Nephron progenitor cell (in vitro differentiated cells): Measurements from ENCODE around the gene SORL1-AS1.

Source experiments
- DNase-seq: peaks from one replicate; pipeline ENCODE4 v3.0.0; 2021
- H3K27ac Mint-ChIP-seq: 2 replicates; pipeline ENCODE4 v1.8.0; 2021; ENCODE audit warnings: mild to moderate bottlenecking, moderate library complexity, mixed read lengths
- H3K27me3 Mint-ChIP-seq: 2 replicates; pipeline ENCODE4 v1.8.0; 2021; ENCODE audit warnings: mild to moderate bottlenecking, low read depth, mixed read lengths; ENCODE audit not compliant: poor library complexity
- H3K36me3 Mint-ChIP-seq: 2 replicates; pipeline ENCODE4 v1.8.0; 2021; ENCODE audit warnings: low read depth, mixed read lengths
- H3K4me1 Mint-ChIP-seq: 2 replicates; pipeline ENCODE4 v1.8.0; 2021; ENCODE audit warnings: mixed read lengths
- H3K4me3 Mint-ChIP-seq: 2 replicates; pipeline ENCODE4 v1.8.0; 2021; ENCODE audit warnings: mild to moderate bottlenecking, moderate library complexity, mixed read lengths
- H3K9me3 Mint-ChIP-seq: 2 replicates; pipeline ENCODE4 v1.8.0; 2021; ENCODE audit warnings: mild to moderate bottlenecking, moderate library complexity, mixed read lengths
- CTCF ChIP-seq: fragments of 200-600 bp; sonication (generic); IDR thresholded peaks from 2 replicates; pipeline ENCODE4 v1.5.0; 2021; ENCODE audit warnings: antibody characterized with exemption

SORL1-AS1 gene

DNA sequence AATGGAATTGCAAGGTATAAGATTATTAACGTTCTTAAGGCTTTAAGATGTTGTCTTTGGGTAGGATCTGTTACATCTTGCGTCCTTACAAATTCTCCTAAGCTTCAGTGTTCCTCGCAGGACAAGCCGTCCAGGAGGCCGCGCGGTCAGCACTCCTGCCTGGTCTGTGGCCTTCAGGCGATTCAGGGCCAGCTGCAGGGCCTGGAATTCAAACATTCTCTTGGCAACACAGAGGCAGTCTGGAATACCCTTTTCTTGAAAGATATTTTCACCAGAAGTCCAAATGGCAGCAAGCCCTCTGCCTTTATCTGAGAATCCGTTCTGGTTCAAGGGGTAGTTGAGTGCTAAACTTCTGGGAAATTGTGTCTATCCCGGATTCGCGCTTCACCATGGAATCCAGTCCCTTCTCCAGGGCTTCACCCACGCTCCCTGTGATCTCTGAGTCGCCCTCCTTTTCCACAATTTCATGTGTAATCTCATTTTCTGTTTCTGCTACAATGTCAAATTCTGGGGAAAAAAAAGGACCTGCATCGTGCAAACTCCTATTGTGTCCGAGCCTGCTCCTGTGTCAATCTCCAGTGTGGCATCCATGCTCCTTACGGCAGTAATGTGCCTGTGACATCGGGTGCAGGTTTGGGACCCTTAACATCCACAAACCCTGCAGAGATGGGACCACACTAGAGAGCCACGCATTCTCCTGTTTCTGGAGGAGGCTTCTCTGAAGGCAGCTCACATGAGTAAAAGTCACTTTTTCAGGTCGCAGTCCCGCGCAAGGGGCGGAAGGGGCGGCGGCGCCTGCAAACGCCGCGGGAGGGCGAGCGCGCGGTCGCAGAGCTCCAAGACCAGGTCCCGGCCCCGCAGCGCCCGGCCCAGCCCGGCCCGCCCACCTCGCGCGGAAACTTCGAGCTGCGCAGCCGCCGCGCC is 26.0 kb downstream of the SORL1-AS1 start:
- no peak overlapping the region for H3K27ac Mint-ChIP-seq
- peak; percentile 73 for DNase-seq
- peaks cover 7% of the 10 kb centered on the region for H3K9me3 Mint-ChIP-seq
- peaks cover 15% of the 10 kb centered on the region for H3K4me1 Mint-ChIP-seq
- no peak for TF ChIP-seq CTCF
- no peaks in the 10 kb centered on the region for H3K36me3 Mint-ChIP-seq
- peaks cover 28% of the 10 kb centered on the region for H3K27me3 Mint-ChIP-seq
- peak overlapping the region; percentile 77 for H3K4me3 Mint-ChIP-seq

GRCh38 chr11:121425828-121426227 is 26.9 kb downstream of the SORL1-AS1 start:
- no peak for DNase-seq
- H3K9me3 Mint-ChIP-seq, result peaks cover 7% of the 10 kb centered on the region
- H3K36me3 Mint-ChIP-seq, result no peaks in the 10 kb centered on the region
- H3K4me3 Mint-ChIP-seq, result no peak overlapping the region
- TF ChIP-seq CTCF, result no peak
- peaks cover 28% of the 10 kb centered on the region for H3K27me3 Mint-ChIP-seq
- H3K27ac Mint-ChIP-seq, result no peak overlapping the region
- H3K4me1 Mint-ChIP-seq, result peaks cover 15% of the 10 kb centered on the region

GRCh38 chr11:121422675-121423074 is 30.1 kb downstream of the SORL1-AS1 start:
- H3K9me3 Mint-ChIP-seq, result peaks cover 7% of the 10 kb centered on the region
- TF ChIP-seq CTCF, result no peak
- H3K4me3 Mint-ChIP-seq, result no peak overlapping the region
- H3K27ac Mint-ChIP-seq, result no peak overlapping the region
- H3K36me3 Mint-ChIP-seq, result no peaks in the 10 kb centered on the region
- H3K27me3 Mint-ChIP-seq, result peaks cover 22% of the 10 kb centered on the region
- H3K4me1 Mint-ChIP-seq, result peaks cover 9% of the 10 kb centered on the region
- DNase-seq, result no peak

DNA sequence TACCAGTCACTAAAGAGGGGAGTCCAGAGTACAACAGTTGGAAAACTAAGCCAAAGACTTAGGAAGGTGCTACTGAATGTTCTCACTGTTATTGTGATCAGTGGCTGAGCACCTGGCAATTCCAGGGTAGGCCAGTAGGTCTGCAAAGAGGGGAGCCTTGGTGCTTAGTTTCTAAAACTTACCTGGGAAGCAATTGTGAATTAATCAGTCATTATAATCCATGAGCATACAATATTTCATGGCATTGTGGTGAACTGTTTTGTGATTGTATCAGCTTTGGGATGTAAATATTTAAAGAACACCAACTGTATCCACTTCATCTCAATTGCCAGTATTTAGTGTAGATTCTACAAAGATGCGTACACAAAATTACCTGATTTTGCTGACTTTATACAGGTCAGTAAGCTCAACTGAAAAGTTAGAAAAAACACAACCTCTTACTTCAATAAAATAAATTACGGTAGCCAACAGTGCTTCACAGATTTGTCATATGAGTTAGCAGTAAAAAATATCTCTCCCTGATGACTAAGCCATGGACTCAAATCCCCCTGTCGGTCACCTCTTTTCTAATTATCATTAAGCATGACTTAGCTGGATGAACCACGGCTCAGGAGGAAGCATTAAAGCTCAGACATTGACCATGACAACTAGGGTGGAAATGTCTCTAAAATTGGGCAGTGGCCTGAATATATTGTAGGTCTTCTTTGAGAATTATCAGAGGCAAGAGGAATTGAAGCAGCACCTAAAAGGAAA is 31.4 kb downstream of the SORL1-AS1 start:
- Mint-ChIP-seq H3K4me3 (no peak overlapping the region), H3K9me3 (peaks cover 7% of the 10 kb centered on the region), H3K4me1 (peaks cover 1% of the 10 kb centered on the region), H3K36me3 (no peaks in the 10 kb centered on the region), H3K27ac (no peak overlapping the region), H3K27me3 (peaks cover 14% of the 10 kb centered on the region)
- no peak for TF ChIP-seq CTCF
- no peak for DNase-seq

DNA sequence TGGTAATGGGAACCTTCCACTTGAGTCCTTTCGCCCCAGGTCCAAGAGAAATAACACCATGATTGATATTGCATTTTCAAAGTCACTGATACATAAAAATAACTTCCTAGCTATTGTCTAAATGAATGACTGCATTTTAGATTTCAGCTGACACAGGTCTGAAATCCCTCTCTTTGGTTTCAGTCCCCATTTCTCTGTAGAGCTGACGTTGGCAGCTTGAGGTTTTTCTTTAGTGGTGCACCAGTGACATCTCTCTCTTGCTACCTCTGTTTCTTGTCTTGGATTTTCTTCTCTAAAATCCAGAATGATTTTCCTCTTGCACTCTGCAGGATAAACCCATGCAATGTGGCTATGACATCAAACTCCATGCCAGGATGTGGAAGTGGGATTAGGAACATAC is 32.4 kb downstream of the SORL1-AS1 start:
- Mint-ChIP-seq H3K4me3 (no peak overlapping the region), H3K27me3 (peaks cover 6% of the 10 kb centered on the region), H3K27ac (no peak overlapping the region), H3K36me3 (no peaks in the 10 kb centered on the region), H3K9me3 (peaks cover 4% of the 10 kb centered on the region), H3K4me1 (no peaks in the 10 kb centered on the region)
- no peak for TF ChIP-seq CTCF
- DNase-seq, result no peak
